22Rv1 (cell line): Measurements from ENCODE around the gene SLC12A1.

Experiments used
- ZFX ChIP-seq: fragments of 450-650 bp; IDR thresholded peaks from 2 replicates; pipeline ENCODE4 v1.6.1; 2017; ENCODE audit warnings: antibody characterized with exemption, borderline replicate concordance
- TF ChIP-seq, protein P1 (sequence below): fragments of 450-650 bp; IDR thresholded peaks from 2 replicates; pipeline ENCODE4 v1.5.1; 2017; ENCODE audit warnings: mild to moderate bottlenecking

- TF ChIP-seq, protein P1, sequence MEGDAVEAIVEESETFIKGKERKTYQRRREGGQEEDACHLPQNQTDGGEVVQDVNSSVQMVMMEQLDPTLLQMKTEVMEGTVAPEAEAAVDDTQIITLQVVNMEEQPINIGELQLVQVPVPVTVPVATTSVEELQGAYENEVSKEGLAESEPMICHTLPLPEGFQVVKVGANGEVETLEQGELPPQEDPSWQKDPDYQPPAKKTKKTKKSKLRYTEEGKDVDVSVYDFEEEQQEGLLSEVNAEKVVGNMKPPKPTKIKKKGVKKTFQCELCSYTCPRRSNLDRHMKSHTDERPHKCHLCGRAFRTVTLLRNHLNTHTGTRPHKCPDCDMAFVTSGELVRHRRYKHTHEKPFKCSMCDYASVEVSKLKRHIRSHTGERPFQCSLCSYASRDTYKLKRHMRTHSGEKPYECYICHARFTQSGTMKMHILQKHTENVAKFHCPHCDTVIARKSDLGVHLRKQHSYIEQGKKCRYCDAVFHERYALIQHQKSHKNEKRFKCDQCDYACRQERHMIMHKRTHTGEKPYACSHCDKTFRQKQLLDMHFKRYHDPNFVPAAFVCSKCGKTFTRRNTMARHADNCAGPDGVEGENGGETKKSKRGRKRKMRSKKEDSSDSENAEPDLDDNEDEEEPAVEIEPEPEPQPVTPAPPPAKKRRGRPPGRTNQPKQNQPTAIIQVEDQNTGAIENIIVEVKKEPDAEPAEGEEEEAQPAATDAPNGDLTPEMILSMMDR, result no peak
- TF ChIP-seq ZFX, result no peak
Measured at GRCh38 chr15:48168616-48169015, 37.5 kb upstream of the SLC12A1 start.
